Testis (tissue), 3 donors: ENCODE measurements around the gene OR52E2. TPM values are rescaled to one million over a fixed set of nuclear protein-coding genes. Genes with fewer than 3 reads are reported as not detected.

ENCODE experiments used
- DNase-seq: peaks from one replicate; pipeline ENCODE4 v3.0.0-alpha.2; 2019
- H3K27ac ChIP-seq, 2 donors: fragments of 200-600 bp; sonication (generic); one replicate each; pipeline ENCODE4 v1.5.1; 2019
- H3K27me3 ChIP-seq: fragments of 200-600 bp; sonication (generic); one replicate; pipeline ENCODE4 v1.5.1; 2019
- H3K36me3 ChIP-seq: fragments of 200-600 bp; sonication (generic); one replicate; pipeline ENCODE4 v1.5.1; 2017; ENCODE audit warnings: low read depth; ENCODE audit errors: missing control alignments
- H3K4me1 ChIP-seq: fragments of 200-600 bp; sonication (generic); one replicate; pipeline ENCODE4 v1.5.1; 2019
- H3K4me3 ChIP-seq, 2 donors: fragments of 200-600 bp; sonication (generic); one replicate each; pipeline ENCODE4 v1.5.1; 2017 to 2019
- H3K9me3 ChIP-seq: fragments of 200-600 bp; sonication (generic); one replicate; pipeline ENCODE4 v1.5.1; 2017
- POLR2A ChIP-seq: fragments of 450-650 bp; IDR thresholded peaks from one replicate; pipeline ENCODE4 v1.6.1; 2017; ENCODE audit warnings: antibody characterized with exemption, mild to moderate bottlenecking, moderate library complexity
- WGBS, 2 donors: methylation state at CpG; one replicate each; pipeline ENCODE4 v1.1.5; 2018; 5-methylcytosine and 5-hydroxymethylcytosine counted together
- intact Hi-C: fragments of 100-400 bp; cut with DNase I; formaldehyde crosslinking; loops from one replicate; pipeline ENCODE4 v1.15.1; 2023; ENCODE audit warnings: low total_unique reads
- polyA plus RNA-seq: library from polyadenylated mRNA; stranded (reverse); fragments of 350-450 nt; fragmentation: Illumina TruSeq; extraction: RNeasy Lipid Tissue Mini Kit (QIAGEN cat#74804); gene quantifications from one replicate; pipeline ENCODE4 v1.2.3, GENCODE V29; 2014; ENCODE audit warnings: low read depth, low replicate concordance; ENCODE audit not compliant: insufficient read depth
- total RNA-seq, 2 donors: library from RNA; depleted of rRNA; stranded (reverse); fragments of >200 nt; gene quantifications; one replicate each; pipeline ENCODE4 v1.2.3, GENCODE V29; 2016
- TF ChIP-seq, protein P1 (sequence below), 3 experiments: fragments of 450-650 bp in 2 of 3; fragments of 200-600 bp in 1 of 3; sonication (generic) in 1 of 3; IDR thresholded peaks; one replicate each; pipeline ENCODE4 v1.5.1; 2016 to 2019; ENCODE audit warnings: antibody characterized with exemption in 3 of 3, mild to moderate bottlenecking in 2 of 3, moderate library complexity in 1 of 3

The OR52E2 gene
- total and polyA plus RNA-seq, 3 donors from 2014 or later = 0.37 TPM; not detected in 2

- DNase-seq = no peak
- intact Hi-C loops = no loop called here
- H3K4me1 ChIP-seq = no peaks in the 10 kb centered on the region
- no peaks in the 10 kb centered on the region for H3K36me3 ChIP-seq
- H3K27me3 ChIP-seq = no peaks in the 10 kb centered on the region
- WGBS, 2 donors = 86 to 90% methylated on average over 8 of the region's 8 CpGs
- no peak overlapping the region for H3K27ac ChIP-seq
- H3K4me3 ChIP-seq = no peak overlapping the region
- H3K9me3 ChIP-seq = no peaks in the 10 kb centered on the region
- TF ChIP-seq, protein P1, sequence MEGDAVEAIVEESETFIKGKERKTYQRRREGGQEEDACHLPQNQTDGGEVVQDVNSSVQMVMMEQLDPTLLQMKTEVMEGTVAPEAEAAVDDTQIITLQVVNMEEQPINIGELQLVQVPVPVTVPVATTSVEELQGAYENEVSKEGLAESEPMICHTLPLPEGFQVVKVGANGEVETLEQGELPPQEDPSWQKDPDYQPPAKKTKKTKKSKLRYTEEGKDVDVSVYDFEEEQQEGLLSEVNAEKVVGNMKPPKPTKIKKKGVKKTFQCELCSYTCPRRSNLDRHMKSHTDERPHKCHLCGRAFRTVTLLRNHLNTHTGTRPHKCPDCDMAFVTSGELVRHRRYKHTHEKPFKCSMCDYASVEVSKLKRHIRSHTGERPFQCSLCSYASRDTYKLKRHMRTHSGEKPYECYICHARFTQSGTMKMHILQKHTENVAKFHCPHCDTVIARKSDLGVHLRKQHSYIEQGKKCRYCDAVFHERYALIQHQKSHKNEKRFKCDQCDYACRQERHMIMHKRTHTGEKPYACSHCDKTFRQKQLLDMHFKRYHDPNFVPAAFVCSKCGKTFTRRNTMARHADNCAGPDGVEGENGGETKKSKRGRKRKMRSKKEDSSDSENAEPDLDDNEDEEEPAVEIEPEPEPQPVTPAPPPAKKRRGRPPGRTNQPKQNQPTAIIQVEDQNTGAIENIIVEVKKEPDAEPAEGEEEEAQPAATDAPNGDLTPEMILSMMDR (IDR thresholded peaks at IDR 0.05) = no peak
- no peak for TF ChIP-seq POLR2A
These were observed 33.6 kb upstream of the OR52E2 start for GRCh38 chr11:5092821-5093585.

DNA sequence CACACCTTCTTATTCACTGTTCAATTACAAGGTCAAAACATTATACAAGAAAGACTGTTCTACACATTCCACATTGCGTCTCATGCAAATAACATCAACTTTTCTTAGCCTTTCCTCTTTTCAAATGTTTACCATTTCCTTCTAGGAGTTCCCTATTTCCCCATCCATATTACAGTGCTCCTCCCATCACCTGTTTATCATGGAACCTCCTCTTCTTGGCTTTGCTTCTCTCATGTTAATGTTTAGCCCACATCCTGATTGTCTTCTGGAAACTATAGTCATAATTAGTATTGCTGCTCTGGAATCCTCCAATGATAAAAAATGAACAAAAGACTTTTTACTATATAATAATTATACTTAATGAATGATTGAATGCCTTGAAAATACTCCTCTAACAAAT, 31.2 kb upstream of the OR52E2 start:
- no peaks in the 10 kb centered on the region for H3K36me3 ChIP-seq
- no peak overlapping the region for H3K27ac ChIP-seq
- intact Hi-C loops = no loop called here
- H3K4me1 ChIP-seq = no peaks in the 10 kb centered on the region
- H3K27me3 ChIP-seq = no peaks in the 10 kb centered on the region
- no peak for DNase-seq
- WGBS, 2 donors = 97% methylated on average over 1 of the region's 1 CpG
- TF ChIP-seq POLR2A = no peak
- no peaks in the 10 kb centered on the region for H3K9me3 ChIP-seq
- H3K4me3 ChIP-seq = no peak overlapping the region

- H3K4me1 ChIP-seq = no peaks in the 10 kb centered on the region
- H3K9me3 ChIP-seq = no peaks in the 10 kb centered on the region
- no peak overlapping the region for H3K4me3 ChIP-seq
- intact Hi-C loops = no loop called here
- no peaks in the 10 kb centered on the region for H3K36me3 ChIP-seq
- no peaks in the 10 kb centered on the region for H3K27me3 ChIP-seq
- no peak overlapping the region for H3K27ac ChIP-seq
- DNase-seq = no peak
- no peak for TF ChIP-seq POLR2A
- TF ChIP-seq, protein P1 (IDR thresholded peaks at IDR 0.05) = no peak
These were observed 29.1 kb upstream of the OR52E2 start for GRCh38 chr11:5088556-5088955.

DNA sequence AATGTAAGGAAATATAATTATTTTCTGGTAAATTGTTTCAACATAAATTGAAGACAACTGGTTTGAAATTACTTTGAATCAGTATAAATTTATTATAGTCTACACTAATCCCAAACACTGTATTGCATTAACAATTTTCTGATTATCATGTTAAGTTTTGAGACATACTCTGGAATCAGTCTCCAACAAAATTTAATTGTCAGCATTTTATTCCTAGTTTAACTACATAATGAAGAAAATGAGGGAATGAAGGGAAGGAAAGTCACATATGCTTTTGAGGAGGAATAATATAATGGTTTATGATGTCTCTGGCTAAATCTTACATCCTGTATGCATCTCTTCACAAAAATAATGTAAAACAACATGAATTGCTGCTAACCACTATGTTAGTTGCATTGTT, 24.2 kb upstream of the OR52E2 start:
- no peak for DNase-seq
- no peaks in the 10 kb centered on the region for H3K9me3 ChIP-seq

DNA sequence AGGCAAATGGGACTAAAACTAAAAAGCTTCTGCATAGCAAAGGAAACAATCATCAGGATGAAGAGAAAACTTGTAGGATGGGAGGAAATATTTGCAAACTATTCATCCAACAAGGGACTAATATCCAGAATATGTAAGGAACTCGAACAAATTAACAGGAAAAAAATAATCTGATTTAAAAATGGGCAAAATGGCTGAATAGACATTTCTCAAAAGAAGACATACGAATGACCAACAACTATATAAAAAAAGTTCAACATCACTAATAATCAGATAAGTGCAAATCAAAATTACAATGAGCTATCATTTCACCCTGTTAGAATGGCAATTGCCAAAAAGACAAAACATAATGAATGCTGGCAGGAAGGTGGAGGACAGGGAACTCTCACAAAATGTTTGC, 22.0 kb upstream of the OR52E2 start:
- H3K4me3 ChIP-seq = no peak overlapping the region
- no peaks in the 10 kb centered on the region for H3K4me1 ChIP-seq
- intact Hi-C loops = no loop called here
- no peaks in the 10 kb centered on the region for H3K9me3 ChIP-seq
- TF ChIP-seq, protein P1 (IDR thresholded peaks at IDR 0.05) = no peak
- no peak for TF ChIP-seq POLR2A
- WGBS, 2 donors = 87 to 88% methylated on average over 2 of the region's 2 CpGs
- H3K27ac ChIP-seq = no peak overlapping the region
- no peaks in the 10 kb centered on the region for H3K36me3 ChIP-seq
- H3K27me3 ChIP-seq = no peaks in the 10 kb centered on the region
- DNase-seq = no peak

More for the DNA sequence above, 24.2 kb upstream of the OR52E2 start:
- Histone ChIP-seq H3K27me3 (no peaks in the 10 kb centered on the region), H3K4me3 (no peak overlapping the region), H3K27ac (no peak overlapping the region), H3K4me1 (no peaks in the 10 kb centered on the region), H3K36me3 (no peaks in the 10 kb centered on the region)
- intact Hi-C loops = no loop called here
- TF ChIP-seq, protein P1 (IDR thresholded peaks at IDR 0.05) = no peak
